IMR-90 (cell line): Measurements from ENCODE around the gene SPSB2. TPM values are rescaled to one million over a fixed set of nuclear protein-coding genes. Genes with fewer than 3 reads are reported as not detected.

Experiments
- ATAC-seq: fragments of 200-7000 bp; cut with Tn5 transposase; 2 replicates; pipeline ENCODE4 v1.9.1; 2020; ENCODE audit warnings: low read depth, mild to moderate bottlenecking, moderate library complexity
- BruUV-seq: library from RNA; stranded (reverse); fragments of 400-500 nt; replicated peaks from 2 replicates; lab custom pipeline; 2021; lab: Mats Ljungman, UMichigan
- CTCF ChIA-PET: fragments of 300-600 bp; formaldehyde crosslinking; extraction: SDS; loops from one replicate; lab custom pipeline; 2021; ENCODE audit warnings: antibody characterized with exemption; lab: Yijun Ruan, JAX
- POLR2A ChIA-PET: fragments of 300-600 bp; sonication (Branson Sonifier 250); formaldehyde crosslinking; loops from one replicate; lab custom pipeline; 2022; ENCODE audit warnings: antibody characterized with exemption; ENCODE audit not compliant: unreplicated experiment; lab: Charles Lee
- DNase-seq: peaks from one replicate; pipeline ENCODE4 v3.0.0; 2013
- H2AFZ ChIP-seq: replicated peaks from 2 replicates; pipeline ENCODE3; 2013; ENCODE audit warnings: low read length, mild to moderate bottlenecking; ENCODE audit not compliant: poor library complexity
- H2AK5ac ChIP-seq: 2 replicates; pipeline ENCODE4 v1.6.1; 2013; ENCODE audit warnings: low read depth, low read length, inconsistent platforms
- H2AK9ac ChIP-seq: replicated peaks from 2 replicates; pipeline ENCODE3; 2013; ENCODE audit warnings: mild to moderate bottlenecking, low read depth, low read length, moderate library complexity; ENCODE audit not compliant: poor library complexity
- H2BK120ac ChIP-seq: 2 replicates; pipeline ENCODE4 v1.6.1; 2013; ENCODE audit warnings: low read depth, low read length, inconsistent platforms
- H2BK15ac ChIP-seq: 3 replicates; pipeline ENCODE4 v1.6.1; 2013; ENCODE audit warnings: low read depth, low read length, inconsistent platforms
- H2BK20ac ChIP-seq: 2 replicates; pipeline ENCODE4 v1.6.1; 2013; ENCODE audit warnings: low read depth, mild to moderate bottlenecking, inconsistent platforms, low read length, moderate library complexity
- H2BK5ac ChIP-seq: 2 replicates; pipeline ENCODE4 v1.6.1; 2013; ENCODE audit warnings: mild to moderate bottlenecking, low read depth, low read length, inconsistent platforms; ENCODE audit not compliant: poor library complexity, severe bottlenecking
- H3K14ac ChIP-seq: replicated peaks from 2 replicates; pipeline ENCODE4 v1.6.1; 2013; ENCODE audit warnings: low read depth, low read length, inconsistent platforms
- H3K18ac ChIP-seq: 2 replicates; pipeline ENCODE4 v1.6.1; 2013; ENCODE audit warnings: low read depth, low read length, control low read depth
- H3K23ac ChIP-seq: 2 replicates; pipeline ENCODE4 v1.6.1; 2013; ENCODE audit warnings: low read depth, low read length, inconsistent platforms
- H3K27ac ChIP-seq: 2 replicates; pipeline ENCODE4 v1.5.1; 2013; ENCODE audit warnings: mild to moderate bottlenecking, control low read depth, low read length; ENCODE audit not compliant: insufficient read depth
- H3K27me3 ChIP-seq: 2 replicates; pipeline ENCODE4 v1.6.1; 2013; ENCODE audit warnings: low read length; ENCODE audit not compliant: control insufficient read depth, insufficient read depth
- H3K36me3 ChIP-seq: 2 replicates; pipeline ENCODE4 v1.6.1; 2013; ENCODE audit warnings: low read length, mixed read lengths; ENCODE audit not compliant: control insufficient read depth, insufficient read depth
- H3K4ac ChIP-seq: 2 replicates; pipeline ENCODE4 v1.6.1; 2013; ENCODE audit warnings: low read depth, low read length, inconsistent platforms
- H3K4me1 ChIP-seq: 2 replicates; pipeline ENCODE4 v1.6.1; 2013; ENCODE audit warnings: low read length, mixed read lengths; ENCODE audit not compliant: control insufficient read depth, insufficient read depth
- H3K4me2 ChIP-seq: 2 replicates; pipeline ENCODE4 v1.6.1; 2013; ENCODE audit warnings: low read depth, mild to moderate bottlenecking, control low read depth, low read length, moderate library complexity
- H3K4me3 ChIP-seq: 2 replicates; pipeline ENCODE4 v1.5.1; 2013; ENCODE audit warnings: low read depth, mild to moderate bottlenecking, control low read depth, low read length, moderate library complexity; ENCODE audit not compliant: insufficient read depth
- H3K56ac ChIP-seq: 2 replicates; pipeline ENCODE4 v1.6.1; 2013; ENCODE audit warnings: low read length, inconsistent platforms; ENCODE audit not compliant: insufficient read depth; ENCODE audit errors: extremely low read depth
- H3K79me1 ChIP-seq, 2 experiments: 2 replicates each; pipeline ENCODE4 v1.6.1; 2013; ENCODE audit warnings: low read length in 2 of 2, inconsistent platforms in 1 of 2, low read depth in 1 of 2
- H3K9ac ChIP-seq: 2 replicates; pipeline ENCODE4 v1.6.1; 2013; ENCODE audit warnings: low read depth, low read length, control low read depth
- H3K9me1 ChIP-seq: 2 replicates; pipeline ENCODE4 v1.6.1; 2013; ENCODE audit warnings: low read length, inconsistent platforms; ENCODE audit not compliant: insufficient read depth
- H3K9me3 ChIP-seq: 2 replicates; pipeline ENCODE4 v1.6.1; 2013; ENCODE audit warnings: low read length; ENCODE audit not compliant: control insufficient read depth, insufficient read depth
- H4K20me1 ChIP-seq: 2 replicates; pipeline ENCODE4 v1.6.1; 2013; ENCODE audit warnings: low read length, inconsistent platforms; ENCODE audit not compliant: insufficient read depth
- H4K5ac ChIP-seq: 2 replicates; pipeline ENCODE4 v1.6.1; 2013; ENCODE audit warnings: mild to moderate bottlenecking, low read depth, low read length, control low read depth
- H4K8ac ChIP-seq, 2 experiments: 2 replicates each; pipeline ENCODE4 v1.6.1; 2013; ENCODE audit warnings: low read depth in 2 of 2, low read length in 2 of 2, control low read depth in 1 of 2, inconsistent platforms in 1 of 2
- H4K91ac ChIP-seq: 2 replicates; pipeline ENCODE4 v1.6.1; 2013; ENCODE audit warnings: low read depth, low read length, inconsistent platforms; ENCODE audit not compliant: insufficient read depth
- BHLHE40 ChIP-seq: fragments of 150-350 bp; IDR thresholded peaks from 2 replicates; pipeline ENCODE4 v1.6.1; 2016; ENCODE audit warnings: mild to moderate bottlenecking, low read depth, low read length
- CEBPB ChIP-seq: IDR thresholded peaks from 2 replicates; pipeline ENCODE4 v1.6.1; 2012; ENCODE audit warnings: low read depth, low read length, improper control_type of control experiment
- CHD1 ChIP-seq: IDR thresholded peaks from 2 replicates; pipeline ENCODE4 v1.6.1; 2012; ENCODE audit warnings: low read depth, low read length, improper control_type of control experiment
- FOS ChIP-seq: fragments of 150-350 bp; IDR thresholded peaks from 2 replicates; pipeline ENCODE4 v1.6.1; 2016; ENCODE audit warnings: low read depth, low read length
- MAFK ChIP-seq: IDR thresholded peaks from 2 replicates; pipeline ENCODE4 v1.6.1; 2012; ENCODE audit warnings: low read depth, low read length, improper control_type of control experiment
- MAZ ChIP-seq: IDR thresholded peaks from 2 replicates; pipeline ENCODE4 v1.6.1; 2012; ENCODE audit warnings: low read depth, mild to moderate bottlenecking, low read length, improper control_type of control experiment, moderate library complexity, borderline replicate concordance
- NFE2L2 ChIP-seq: fragments of 150-350 bp; IDR thresholded peaks from 2 replicates; pipeline ENCODE4 v1.6.1; 2016; ENCODE audit warnings: low read depth, mild to moderate bottlenecking, low read length
- POLR2A ChIP-seq: IDR thresholded peaks from 2 replicates; pipeline ENCODE4 v1.6.1; 2012; ENCODE audit warnings: mild to moderate bottlenecking, low read depth, low read length
- RAD21 ChIP-seq: IDR thresholded peaks from 2 replicates; pipeline ENCODE4 v1.6.1; 2012; ENCODE audit warnings: low read length, improper control_type of control experiment
- RCOR1 ChIP-seq: IDR thresholded peaks from 2 replicates; pipeline ENCODE4 v1.6.1; 2012; ENCODE audit warnings: mild to moderate bottlenecking, low read length, improper control_type of control experiment; ENCODE audit not compliant: insufficient replicate concordance
- SMC3 ChIP-seq: fragments of 150-350 bp; IDR thresholded peaks from 2 replicates; pipeline ENCODE4 v1.6.1; 2016; ENCODE audit warnings: low read depth, mild to moderate bottlenecking, antibody characterized with exemption, low read length, moderate library complexity
- WGBS, 2 experiments: methylation state at CpG; one replicate each; pipeline versions ENCODE4 v1.1.5 to v1.1.7; 2013; ENCODE audit warnings: missing lambda C conversion rate in 2 of 2; ENCODE audit not compliant: insufficient read length in 1 of 2; ENCODE audit errors: extremely low coverage in 2 of 2; 5-methylcytosine and 5-hydroxymethylcytosine counted together
- dilution Hi-C: fragments of 300-500 bp; cut with HindIII; formaldehyde crosslinking; loops from one replicate; pipeline ENCODE4 v1.14.3; 2018; ENCODE audit warnings: low sequenced_read_pairs; ENCODE audit not compliant: unreplicated experiment
- in situ Hi-C: fragments of 300-500 bp; cut with MboI; formaldehyde crosslinking; loops from 3 replicates; pipeline ENCODE4 v1.14.3; 2019; ENCODE audit warnings: low sequenced_read_pairs, inconsistent platforms, mixed read lengths
- intact Hi-C: fragments of 100-400 bp; cut with micrococcal nuclease; formaldehyde crosslinking; loops from 2 replicates; pipeline ENCODE4 v1.10.0; 2022
- polyA plus RNA-seq, 3 experiments: library from polyadenylated mRNA; depleted of rRNA; stranded (reverse); fragments of >200 nt; gene quantifications; 2 replicates each; pipeline ENCODE4 v1.2.3, GENCODE V29; 2012; ENCODE audit warnings: low replicate concordance in 1 of 3
- total RNA-seq: library from RNA; depleted of rRNA; stranded (reverse); fragments of >200 nt; gene quantifications from 2 replicates; pipeline ENCODE4 v1.2.3, GENCODE V29; 2012
- TF ChIP-seq, protein P1 (sequence below): fragments of 150-350 bp; IDR thresholded peaks from 2 replicates; pipeline ENCODE4 v1.6.1; 2016; ENCODE audit warnings: low read depth, mild to moderate bottlenecking, low read length, moderate library complexity, borderline replicate concordance
- TF ChIP-seq, protein P2 (sequence below): fragments of 150-350 bp; IDR thresholded peaks from 2 replicates; pipeline ENCODE4 v1.6.1; 2017; ENCODE audit warnings: mild to moderate bottlenecking, antibody characterized with exemption, low read length, low read depth
- TF ChIP-seq, protein P3 (sequence below): conservative IDR thresholded peaks from 2 replicates; pipeline ENCODE4 v1.5.1; 2012; ENCODE audit warnings: mild to moderate bottlenecking, low read depth, low read length, improper control_type of control experiment

The SPSB2 gene
- total and polyA plus RNA-seq, 2 of the 4 experiments (the other 2 are of a cell fraction) = 1.3 to 4.1 TPM

DNA sequence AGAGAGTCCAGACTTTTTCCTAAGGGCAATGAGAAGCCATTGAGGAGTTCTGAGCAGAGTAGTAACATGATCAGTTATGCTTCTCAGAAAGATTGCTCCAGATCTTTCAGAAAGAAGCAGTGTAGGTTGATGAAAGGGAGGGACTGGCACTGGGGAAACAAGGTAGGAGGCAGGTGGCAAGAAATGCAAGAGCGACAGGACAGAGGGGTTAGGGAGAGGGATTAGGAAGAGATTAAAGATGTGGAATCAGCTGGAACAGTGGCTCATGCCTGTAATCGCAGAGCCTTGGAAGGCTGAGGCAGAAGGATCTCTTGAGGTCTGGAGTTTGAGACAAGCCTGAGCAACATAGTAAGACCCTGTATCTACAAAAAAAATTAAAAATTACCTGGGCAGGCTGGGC is 25.4 kb downstream of the SPSB2 start:
- intact Hi-C loops = no loop called here
- TF ChIP-seq, protein P1, sequence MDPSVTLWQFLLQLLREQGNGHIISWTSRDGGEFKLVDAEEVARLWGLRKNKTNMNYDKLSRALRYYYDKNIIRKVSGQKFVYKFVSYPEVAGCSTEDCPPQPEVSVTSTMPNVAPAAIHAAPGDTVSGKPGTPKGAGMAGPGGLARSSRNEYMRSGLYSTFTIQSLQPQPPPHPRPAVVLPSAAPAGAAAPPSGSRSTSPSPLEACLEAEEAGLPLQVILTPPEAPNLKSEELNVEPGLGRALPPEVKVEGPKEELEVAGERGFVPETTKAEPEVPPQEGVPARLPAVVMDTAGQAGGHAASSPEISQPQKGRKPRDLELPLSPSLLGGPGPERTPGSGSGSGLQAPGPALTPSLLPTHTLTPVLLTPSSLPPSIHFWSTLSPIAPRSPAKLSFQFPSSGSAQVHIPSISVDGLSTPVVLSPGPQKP = no peak
- TF ChIP-seq CEBPB (no peak), FOS (no peak), MAZ (no peak), CHD1 (no peak), NFE2L2 (no peak), RCOR1 (no peak), POLR2A (no peak), MAFK (no peak), BHLHE40 (no peak), RAD21 (no peak), SMC3 (no peak)
- TF ChIP-seq, protein P2, sequence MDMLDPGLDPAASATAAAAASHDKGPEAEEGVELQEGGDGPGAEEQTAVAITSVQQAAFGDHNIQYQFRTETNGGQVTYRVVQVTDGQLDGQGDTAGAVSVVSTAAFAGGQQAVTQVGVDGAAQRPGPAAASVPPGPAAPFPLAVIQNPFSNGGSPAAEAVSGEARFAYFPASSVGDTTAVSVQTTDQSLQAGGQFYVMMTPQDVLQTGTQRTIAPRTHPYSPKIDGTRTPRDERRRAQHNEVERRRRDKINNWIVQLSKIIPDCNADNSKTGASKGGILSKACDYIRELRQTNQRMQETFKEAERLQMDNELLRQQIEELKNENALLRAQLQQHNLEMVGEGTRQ = no peak
- TF ChIP-seq, protein P3, sequence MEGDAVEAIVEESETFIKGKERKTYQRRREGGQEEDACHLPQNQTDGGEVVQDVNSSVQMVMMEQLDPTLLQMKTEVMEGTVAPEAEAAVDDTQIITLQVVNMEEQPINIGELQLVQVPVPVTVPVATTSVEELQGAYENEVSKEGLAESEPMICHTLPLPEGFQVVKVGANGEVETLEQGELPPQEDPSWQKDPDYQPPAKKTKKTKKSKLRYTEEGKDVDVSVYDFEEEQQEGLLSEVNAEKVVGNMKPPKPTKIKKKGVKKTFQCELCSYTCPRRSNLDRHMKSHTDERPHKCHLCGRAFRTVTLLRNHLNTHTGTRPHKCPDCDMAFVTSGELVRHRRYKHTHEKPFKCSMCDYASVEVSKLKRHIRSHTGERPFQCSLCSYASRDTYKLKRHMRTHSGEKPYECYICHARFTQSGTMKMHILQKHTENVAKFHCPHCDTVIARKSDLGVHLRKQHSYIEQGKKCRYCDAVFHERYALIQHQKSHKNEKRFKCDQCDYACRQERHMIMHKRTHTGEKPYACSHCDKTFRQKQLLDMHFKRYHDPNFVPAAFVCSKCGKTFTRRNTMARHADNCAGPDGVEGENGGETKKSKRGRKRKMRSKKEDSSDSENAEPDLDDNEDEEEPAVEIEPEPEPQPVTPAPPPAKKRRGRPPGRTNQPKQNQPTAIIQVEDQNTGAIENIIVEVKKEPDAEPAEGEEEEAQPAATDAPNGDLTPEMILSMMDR = no peak
- CTCF ChIA-PET = no interaction called here

More for the DNA sequence above, 25.4 kb downstream of the SPSB2 start:
- no peak overlapping the region for H2BK15ac ChIP-seq
- H4K8ac ChIP-seq = no peak overlapping the region
- H3K23ac ChIP-seq = no peak overlapping the region
- H3K27ac ChIP-seq = no peak overlapping the region
- H2AK5ac ChIP-seq = no peak overlapping the region
- no peak overlapping the region for H3K4me2 ChIP-seq
- no peaks in the 10 kb centered on the region for H3K27me3 ChIP-seq
- no peak overlapping the region for H2BK20ac ChIP-seq
- no peak overlapping the region for H3K9ac ChIP-seq
- H3K4ac ChIP-seq = no peak overlapping the region
- H4K20me1 ChIP-seq = peaks cover 7% of the 10 kb centered on the region
- in situ Hi-C loops = no loop called here
- H3K36me3 ChIP-seq = peaks cover 52% of the 10 kb centered on the region
- H3K4me1 ChIP-seq = no peaks in the 10 kb centered on the region
- no peak for ATAC-seq
- no peak overlapping the region for H3K4me3 ChIP-seq
- DNase-seq = no peak
- H2AK9ac ChIP-seq = no peak overlapping the region
- no peak overlapping the region for H4K5ac ChIP-seq
- H3K14ac ChIP-seq = no peak overlapping the region
- H2BK5ac ChIP-seq = no peak overlapping the region
- no TSS peak for BruUV-seq
- no peak overlapping the region for H3K18ac ChIP-seq
- 100% methylated on average over 1 of the region's 2 CpGs; no CpG with 5 or more reads in 1 of the 2 experiments for WGBS, 2 experiments
- H3K56ac ChIP-seq = no peak overlapping the region
- dilution Hi-C loops = no loop called here
- no peaks in the 10 kb centered on the region for H3K9me3 ChIP-seq
- no peak overlapping the region for H4K91ac ChIP-seq
- no peak overlapping the region for H2BK120ac ChIP-seq
- no peak overlapping the region for H2AFZ ChIP-seq
- peaks cover 6 to 21% of the 10 kb centered on the region in 2 experiments for H3K79me1 ChIP-seq
- no peaks in the 10 kb centered on the region for H3K9me1 ChIP-seq
- POLR2A ChIA-PET = no interaction called here
